MM.1S (cell line): ENCODE data around the gene BORCS8.

Source experiments
- DNase-seq: peaks from one replicate; pipeline ENCODE4 v3.0.0-alpha.2; 2015
- H2AFZ ChIP-seq: fragments of 300-600 bp; sonication (generic); 2 replicates; pipeline ENCODE4 v1.6.0; 2016; ENCODE audit warnings: antibody characterized with exemption, low read length
- H3F3A ChIP-seq: fragments of 300-600 bp; sonication (generic); 2 replicates; pipeline ENCODE4 v1.6.1; 2016; ENCODE audit warnings: mild to moderate bottlenecking, antibody characterized with exemption, low read length, moderate library complexity, mixed read lengths; ENCODE audit not compliant: insufficient read depth
- H3K27ac ChIP-seq: fragments of 300-600 bp; sonication (generic); 2 replicates; pipeline ENCODE4 v1.5.1; 2016; ENCODE audit warnings: mild to moderate bottlenecking, low read length
- H3K27me3 ChIP-seq: fragments of 300-600 bp; sonication (generic); replicated peaks from 2 replicates; pipeline ENCODE4 v1.6.0; 2016; ENCODE audit warnings: low read length; ENCODE audit not compliant: insufficient read depth
- H3K36me3 ChIP-seq: fragments of 300-600 bp; sonication (generic); replicated peaks from 2 replicates; pipeline ENCODE4 v1.6.1; 2016; ENCODE audit warnings: mild to moderate bottlenecking, low read length, mixed read lengths; ENCODE audit not compliant: insufficient read depth
- H3K4me1 ChIP-seq: fragments of 300-600 bp; sonication (generic); 2 replicates; pipeline ENCODE4 v1.6.1; 2016; ENCODE audit warnings: low read length, mixed read lengths
- H3K4me2 ChIP-seq: fragments of 300-600 bp; sonication (generic); 2 replicates; pipeline ENCODE4 v1.6.0; 2016; ENCODE audit warnings: low read depth, low read length
- H3K4me3 ChIP-seq: fragments of 300-600 bp; sonication (generic); 2 replicates; pipeline ENCODE4 v1.5.1; 2016; ENCODE audit warnings: low read length, mixed read lengths
- H3K79me2 ChIP-seq: fragments of 300-600 bp; sonication (generic); 2 replicates; pipeline ENCODE4 v1.6.1; 2016; ENCODE audit warnings: mixed run types, low read length, mixed read lengths
- H3K9ac ChIP-seq: fragments of 300-600 bp; sonication (generic); 2 replicates; pipeline ENCODE4 v1.6.1; 2016; ENCODE audit warnings: low read length, mixed read lengths
- H3K9me2 ChIP-seq: fragments of 300-600 bp; sonication (generic); replicated peaks from 2 replicates; pipeline ENCODE4 v1.6.1; 2016; ENCODE audit warnings: mild to moderate bottlenecking, low read length, mixed read lengths; ENCODE audit not compliant: insufficient read depth
- H3K9me3 ChIP-seq: fragments of 300-600 bp; sonication (generic); replicated peaks from 2 replicates; pipeline ENCODE4 v1.6.1; 2016; ENCODE audit warnings: mild to moderate bottlenecking, low read length, mixed read lengths; ENCODE audit not compliant: insufficient read depth
- H4K20me1 ChIP-seq: fragments of 300-600 bp; sonication (generic); 2 replicates; pipeline ENCODE4 v1.6.1; 2016; ENCODE audit warnings: mild to moderate bottlenecking, low read length, moderate library complexity, mixed read lengths; ENCODE audit not compliant: insufficient read depth
- EZH2 ChIP-seq: fragments of 300-600 bp; sonication (generic); optimal IDR thresholded peaks from 2 replicates; pipeline ENCODE3; 2017; ENCODE audit warnings: low read depth, mild to moderate bottlenecking, antibody characterized with exemption, low read length, mixed read lengths
- EZH2phosphoT487 ChIP-seq: fragments of 300-600 bp; sonication (generic); IDR thresholded peaks from 2 replicates; pipeline ENCODE4 v1.6.1; 2018; ENCODE audit warnings: antibody characterized with exemption, low read length
- TF ChIP-seq, protein P1 (sequence below): fragments of 300-600 bp; sonication (generic); IDR thresholded peaks from 2 replicates; pipeline ENCODE4 v1.5.1; 2016; ENCODE audit warnings: antibody characterized with exemption, low read length, mixed read lengths

The BORCS8 gene

DNA sequence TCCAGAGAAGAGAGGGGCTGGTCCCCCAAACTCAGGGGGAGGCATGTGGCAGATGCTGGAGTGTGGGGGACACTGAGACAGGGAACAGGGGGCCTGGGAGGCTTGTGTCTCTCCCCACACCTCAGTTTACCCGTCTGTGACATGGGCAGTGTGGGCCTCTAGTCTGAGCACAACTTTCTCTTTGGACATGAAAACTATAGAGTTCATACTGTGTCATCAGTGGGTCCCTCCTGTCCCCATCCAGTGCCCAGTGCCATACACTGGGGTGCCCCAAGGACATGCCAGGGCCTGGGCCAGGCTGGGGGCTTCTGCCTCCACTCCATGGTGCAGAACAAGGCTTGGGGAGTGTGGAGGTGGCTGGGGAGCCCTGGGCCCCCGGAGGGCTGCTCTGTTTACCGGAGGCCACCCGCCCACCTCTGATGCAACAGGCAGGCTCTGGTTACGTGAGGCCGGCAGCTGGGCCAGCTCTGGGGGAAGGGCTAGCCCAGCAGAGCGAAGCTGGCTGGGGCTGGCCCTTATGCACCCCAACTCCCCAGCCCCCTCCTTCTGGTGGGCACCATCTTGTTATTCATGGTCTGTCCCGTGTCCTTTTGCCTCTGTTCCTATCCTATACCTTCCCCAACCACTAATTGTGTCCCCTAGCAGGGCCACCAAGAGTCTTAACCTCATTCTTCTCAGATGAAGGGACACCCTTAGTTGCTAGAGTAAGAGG lies 20.0 kb downstream of the BORCS8 start:
- Histone ChIP-seq H4K20me1 (no peaks in the 10 kb centered on the region), H3F3A (no peaks in the 10 kb centered on the region; the same call in 1 of the 2 replicates), H3K4me1 (peaks cover 7% of the 10 kb centered on the region; the same call in 1 of the 2 replicates), H3K27ac (no peak overlapping the region), H3K4me2 (no peak overlapping the region), H3K9me2 (no peaks in the 10 kb centered on the region), H3K4me3 (no peak overlapping the region), H3K27me3 (no peaks in the 10 kb centered on the region), H3K79me2 (no peaks in the 10 kb centered on the region), H2AFZ (no peak overlapping the region), H3K36me3 (no peaks in the 10 kb centered on the region), H3K9me3 (no peaks in the 10 kb centered on the region), H3K9ac (no peak overlapping the region)
- no peak for TF ChIP-seq EZH2phosphoT487
- DNase-seq = no peak

DNA sequence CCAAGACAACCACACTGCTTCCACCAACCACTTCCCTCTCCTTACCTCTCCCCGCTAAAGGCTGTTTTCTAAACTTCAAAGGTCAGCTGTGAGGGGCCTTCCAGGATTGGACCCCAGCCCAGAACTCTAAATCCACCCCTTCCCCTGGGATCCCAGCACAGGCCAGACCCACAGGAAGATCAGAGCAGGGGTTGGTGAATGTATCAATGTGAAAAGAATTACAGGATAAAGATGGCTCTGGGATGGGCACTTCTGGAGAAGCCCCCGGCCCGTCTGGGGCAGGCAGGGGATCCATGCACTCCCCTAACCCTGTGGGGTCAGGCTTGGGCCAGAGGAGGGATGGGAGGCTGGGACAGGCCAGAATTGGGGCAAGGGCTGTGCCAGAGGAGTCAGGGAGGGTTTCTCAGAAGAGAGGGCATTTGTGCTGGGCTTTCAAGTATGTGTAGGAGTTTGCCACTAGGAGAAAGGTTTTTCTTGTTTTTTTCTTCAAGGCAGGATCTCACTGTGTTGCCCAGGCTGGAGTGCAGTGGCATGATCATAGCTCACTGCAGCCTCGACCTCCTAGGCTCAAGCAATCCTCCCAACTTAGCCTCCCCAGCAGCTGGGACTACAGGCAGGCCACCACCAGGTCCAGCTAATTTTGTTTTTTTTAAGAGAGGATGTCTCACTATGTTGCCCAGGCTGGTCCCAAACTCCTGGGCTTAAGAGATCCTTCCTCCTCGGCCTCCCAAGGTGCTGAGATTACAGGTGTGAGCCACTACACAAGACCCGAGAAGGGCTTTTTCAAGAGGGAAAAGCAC lies 20.9 kb downstream of the BORCS8 start:
- Histone ChIP-seq H2AFZ (no peak overlapping the region), H3K9me3 (no peaks in the 10 kb centered on the region), H3K9me2 (no peaks in the 10 kb centered on the region), H3K4me1 (peaks cover 7% of the 10 kb centered on the region; the same call in 1 of the 2 replicates), H3K27ac (no peak overlapping the region), H3K9ac (no peak overlapping the region), H3K4me3 (no peak overlapping the region), H4K20me1 (no peaks in the 10 kb centered on the region), H3K79me2 (no peaks in the 10 kb centered on the region), H3K36me3 (no peaks in the 10 kb centered on the region), H3K27me3 (no peaks in the 10 kb centered on the region), H3F3A (no peaks in the 10 kb centered on the region; the same call in 1 of the 2 replicates), H3K4me2 (no peak overlapping the region)
- DNase-seq = no peak
- TF ChIP-seq, protein P1, sequence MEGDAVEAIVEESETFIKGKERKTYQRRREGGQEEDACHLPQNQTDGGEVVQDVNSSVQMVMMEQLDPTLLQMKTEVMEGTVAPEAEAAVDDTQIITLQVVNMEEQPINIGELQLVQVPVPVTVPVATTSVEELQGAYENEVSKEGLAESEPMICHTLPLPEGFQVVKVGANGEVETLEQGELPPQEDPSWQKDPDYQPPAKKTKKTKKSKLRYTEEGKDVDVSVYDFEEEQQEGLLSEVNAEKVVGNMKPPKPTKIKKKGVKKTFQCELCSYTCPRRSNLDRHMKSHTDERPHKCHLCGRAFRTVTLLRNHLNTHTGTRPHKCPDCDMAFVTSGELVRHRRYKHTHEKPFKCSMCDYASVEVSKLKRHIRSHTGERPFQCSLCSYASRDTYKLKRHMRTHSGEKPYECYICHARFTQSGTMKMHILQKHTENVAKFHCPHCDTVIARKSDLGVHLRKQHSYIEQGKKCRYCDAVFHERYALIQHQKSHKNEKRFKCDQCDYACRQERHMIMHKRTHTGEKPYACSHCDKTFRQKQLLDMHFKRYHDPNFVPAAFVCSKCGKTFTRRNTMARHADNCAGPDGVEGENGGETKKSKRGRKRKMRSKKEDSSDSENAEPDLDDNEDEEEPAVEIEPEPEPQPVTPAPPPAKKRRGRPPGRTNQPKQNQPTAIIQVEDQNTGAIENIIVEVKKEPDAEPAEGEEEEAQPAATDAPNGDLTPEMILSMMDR = no peak
- TF ChIP-seq EZH2phosphoT487 = no peak

DNA sequence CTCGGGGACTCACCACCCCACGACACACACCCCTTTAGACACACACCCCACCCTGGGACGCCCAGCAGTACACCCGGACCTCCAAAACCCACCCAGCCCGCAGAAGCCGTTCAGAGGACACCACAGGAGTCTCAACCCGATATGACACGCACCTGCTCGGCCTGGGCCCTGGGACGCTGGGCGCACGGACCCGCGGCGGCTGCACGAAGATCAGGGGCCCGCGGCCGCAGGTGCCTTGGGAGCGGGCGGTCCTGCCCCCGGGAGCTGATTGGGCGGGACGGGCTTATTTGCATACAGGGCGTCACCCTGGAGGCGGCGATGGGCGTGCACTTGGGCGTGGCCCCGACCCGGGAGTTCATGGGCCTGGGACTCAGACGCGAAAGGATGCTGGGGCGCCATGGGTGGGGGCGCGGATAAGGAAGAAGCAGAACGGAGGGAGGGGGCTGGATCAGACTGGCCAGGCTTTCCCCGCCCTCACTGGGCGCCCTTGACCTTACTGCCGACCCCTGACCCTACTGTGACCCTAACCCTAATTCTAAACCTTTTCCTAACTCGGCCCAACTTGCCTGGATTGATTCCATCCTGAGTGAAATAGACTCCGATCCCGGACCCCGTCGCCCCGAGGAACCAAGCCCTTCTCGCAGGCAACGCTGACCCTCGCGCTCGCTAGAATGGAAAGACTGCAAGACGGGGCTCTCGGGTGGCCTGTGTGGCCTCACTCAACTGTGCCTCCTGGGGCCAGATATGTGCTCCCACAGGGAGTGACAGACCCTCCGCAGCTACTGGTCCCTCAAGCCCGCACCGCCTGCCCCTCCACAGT lies 21.7 kb downstream of the BORCS8 start, which contains the start of gene MEF2B:
MEF2B (minus strand) TSS at position 211 of the 820 bp plus-strand sequence. CDS start 19,528 bp downstream, outside the sequence.
- Histone ChIP-seq H2AFZ (peak within 1 kb of the TSS; percentile 36; the same call in 1 of the 2 replicates), H3K4me1 (peaks cover 7% of the 10 kb centered on the region; the same call in 1 of the 2 replicates), H3K9me2 (no peaks in the 10 kb centered on the region), H3K4me3 (peak within 1 kb of the TSS; percentile 50), H3K9me3 (no peaks in the 10 kb centered on the region), H3K9ac (peak within 1 kb of the TSS; percentile 20; the same call in 1 of the 2 replicates), H3F3A (no peaks in the 10 kb centered on the region), H3K36me3 (no peaks in the 10 kb centered on the region), H3K79me2 (no peaks in the 10 kb centered on the region), H4K20me1 (no peaks in the 10 kb centered on the region), H3K27me3 (no peaks in the 10 kb centered on the region), H3K27ac (no peak within 1 kb of the TSS), H3K4me2 (peak within 1 kb of the TSS; percentile 96)
- DNase-seq = peak; percentile 89
- TF ChIP-seq EZH2 (no peak), EZH2phosphoT487 (no peak)
- TF ChIP-seq, protein P1 = no peak
